A549 (cell line): ENCODE results near the gene MAPK12. TPM values are rescaled to one million over a fixed set of nuclear protein-coding genes. Genes with fewer than 3 reads are reported as not detected.

Experiments
- ATAC-seq, 2 experiments: fragments of 200-7000 bp in 1 of 2; fragments of >200 bp in 1 of 2; cut with Nextera tagmentation in 1 of 2; cut with Tn5 transposase in 1 of 2; 3 replicates each; pipeline versions ENCODE4 v1.8.0 to v1.9.1; 2018 to 2020; ENCODE audit warnings: mild to moderate bottlenecking in 1 of 2, moderate library complexity in 1 of 2
- CTCF ChIA-PET: fragments of 300-600 bp; sonication (Branson Sonifier 250); formaldehyde crosslinking; extraction: SDS; loops from one replicate; lab custom pipeline; 2021; ENCODE audit warnings: antibody characterized with exemption, inconsistent platforms; lab: Yijun Ruan, JAX
- POLR2A ChIA-PET: fragments of 350-600 bp; formaldehyde crosslinking; extraction: SDS; loops from one replicate; lab custom pipeline; 2021; ENCODE audit warnings: antibody characterized with exemption, inconsistent platforms; lab: Yijun Ruan, JAX
- DNase-seq, 2 experiments: peaks; one replicate each; pipeline versions ENCODE4 v3.0.0 to v3.0.0-alpha.2; 2011 to 2016; ENCODE audit warnings: low read depth in 1 of 2, low spot score in 1 of 2
- FAIRE-seq: peaks from 2 replicates; lab custom pipeline; 2011; peaks lifted over from hg19 to GRCh38; lab: Jason Lieb, UNC
- H3K27ac ChIP-seq, 2 experiments: fragments of >200 bp; sonication (Bioruptor Twin); formaldehyde crosslinking; 3 replicates each; pipeline ENCODE4 v1.5.1; 2016 to 2017
- H3K4me1 ChIP-seq: fragments of >200 bp; sonication (Bioruptor Twin); formaldehyde crosslinking; 3 replicates; pipeline ENCODE4 v1.6.1; 2016
- H3K4me2 ChIP-seq: fragments of >200 bp; sonication (Bioruptor Twin); formaldehyde crosslinking; 3 replicates; pipeline ENCODE4 v1.6.1; 2016
- H3K4me3 ChIP-seq: fragments of >200 bp; sonication (Bioruptor Twin); formaldehyde crosslinking; 3 replicates; pipeline ENCODE4 v1.5.1; 2016
- H3K9me3 ChIP-seq: fragments of >200 bp; sonication (Bioruptor Twin); formaldehyde crosslinking; 3 replicates; pipeline ENCODE4 v1.6.1; 2016
- ATOH8 ChIP-seq: fragments of 250-450 bp; sonication (Bioruptor Pico); IDR thresholded peaks from 2 replicates; pipeline ENCODE4 v1.5.0; 2020; ENCODE audit warnings: low read depth, mild to moderate bottlenecking, moderate library complexity
- CHD2 ChIP-seq: fragments of 150-350 bp; IDR thresholded peaks from 2 replicates; pipeline ENCODE4 v1.6.1; 2014; ENCODE audit warnings: low read length; ENCODE audit not compliant: partially characterized antibody
- E2F6 ChIP-seq: IDR thresholded peaks from 2 replicates; pipeline ENCODE4 v1.6.1; 2012; ENCODE audit warnings: low read depth, borderline replicate concordance
- EP300 ChIP-seq, 2 experiments: fragments of >200 bp; sonication (Bioruptor Twin); formaldehyde crosslinking; IDR thresholded peaks; 2 replicates in 1 of 2; 3 replicates in 1 of 2; pipeline ENCODE4 v1.6.1; 2016 to 2017
- ESRRA ChIP-seq: fragments of 150-350 bp; IDR thresholded peaks from 2 replicates; pipeline ENCODE4 v1.6.1; 2014; ENCODE audit warnings: mild to moderate bottlenecking, low read length, borderline replicate concordance
- HES2 ChIP-seq: fragments of >200 bp; sonication (Bioruptor Twin); formaldehyde crosslinking; IDR thresholded peaks from 2 replicates; pipeline ENCODE4 v1.6.1; 2016
- HOXA7 ChIP-seq: fragments of 250-450 bp; sonication (Bioruptor Pico); IDR thresholded peaks from 2 replicates; pipeline ENCODE4 v1.5.0; 2020; ENCODE audit warnings: mild to moderate bottlenecking, moderate library complexity
- HOXB5 ChIP-seq: fragments of 250-450 bp; sonication (Bioruptor Pico); IDR thresholded peaks from 2 replicates; pipeline ENCODE4 v1.5.0; 2020; ENCODE audit warnings: mild to moderate bottlenecking, moderate library complexity
- KDM1A ChIP-seq: fragments of 200-600 bp; sonication (generic); IDR thresholded peaks from 2 replicates; pipeline ENCODE4 v1.6.1; 2016; ENCODE audit warnings: low read depth, mild to moderate bottlenecking
- MAFK ChIP-seq: fragments of 450-650 bp; IDR thresholded peaks from 2 replicates; pipeline ENCODE4 v1.6.1; 2014; ENCODE audit not compliant: partially characterized antibody
- MAX ChIP-seq: IDR thresholded peaks from 2 replicates; pipeline ENCODE4 v1.6.1; 2012
- MAZ ChIP-seq: fragments of 150-350 bp; IDR thresholded peaks from 2 replicates; pipeline ENCODE4 v1.6.1; 2014; ENCODE audit warnings: antibody characterized with exemption, low read depth, low read length, borderline replicate concordance
- MYC ChIP-seq: IDR thresholded peaks from 2 replicates; pipeline ENCODE4 v1.6.1; 2012; ENCODE audit warnings: mild to moderate bottlenecking, inconsistent platforms, low read length, improper control_type of control experiment, borderline replicate concordance
- NFE2L2 ChIP-seq: fragments of 150-350 bp; conservative IDR thresholded peaks from 2 replicates; pipeline ENCODE4 v1.6.1; 2014; ENCODE audit warnings: low read length
- NPAS2 ChIP-seq: fragments of 250-450 bp; sonication (Bioruptor Pico); IDR thresholded peaks from 2 replicates; pipeline ENCODE4 v1.8.0; 2022; ENCODE audit warnings: mild to moderate bottlenecking, moderate library complexity, borderline replicate concordance
- NR3C1 ChIP-seq: fragments of >200 bp; sonication (Bioruptor Twin); formaldehyde crosslinking; IDR thresholded peaks from 3 replicates; pipeline ENCODE4 v1.6.1; 2017
- POLR2A ChIP-seq: IDR thresholded peaks from 2 replicates; pipeline ENCODE4 v1.6.1; 2012; ENCODE audit warnings: mild to moderate bottlenecking, low read length
- POLR2AphosphoS2 ChIP-seq: conservative IDR thresholded peaks from 2 replicates; pipeline ENCODE4 v1.6.1; 2012; ENCODE audit warnings: low read length, improper control_type of control experiment, inconsistent platforms
- RAD21 ChIP-seq, 2 experiments: fragments of >200 bp in 1 of 2; sonication (Bioruptor Twin) in 1 of 2; formaldehyde crosslinking in 1 of 2; IDR thresholded peaks in 1 of 2; conservative IDR thresholded peaks in 1 of 2; 2 replicates in 1 of 2; 3 replicates in 1 of 2; pipeline ENCODE4 v1.6.1; 2012 to 2018; ENCODE audit warnings: inconsistent platforms in 1 of 2
- RARB ChIP-seq: fragments of 250-450 bp; sonication (Bioruptor Pico); IDR thresholded peaks from 2 replicates; pipeline ENCODE4 v1.8.0; 2021; ENCODE audit warnings: mild to moderate bottlenecking, moderate library complexity
- SMC3 ChIP-seq: fragments of >200 bp; sonication (Bioruptor Twin); formaldehyde crosslinking; IDR thresholded peaks from 3 replicates; pipeline ENCODE4 v1.6.1; 2018; ENCODE audit warnings: inconsistent platforms
- TP53 ChIP-seq: fragments of 250-450 bp; sonication (Bioruptor Pico); IDR thresholded peaks from 2 replicates; pipeline ENCODE4 v1.5.0; 2021; ENCODE audit warnings: mild to moderate bottlenecking, moderate library complexity
- USF2 ChIP-seq: fragments of 450-650 bp; IDR thresholded peaks from 2 replicates; pipeline ENCODE4 v1.6.1; 2014; ENCODE audit warnings: antibody characterized with exemption
- ZFP36 ChIP-seq: fragments of 450-650 bp; IDR thresholded peaks from 2 replicates; pipeline ENCODE4 v1.6.1; 2014; ENCODE audit warnings: borderline replicate concordance; ENCODE audit not compliant: partially characterized antibody
- WGBS: methylation state at CpG from one replicate; pipeline ENCODE4 v1.1.6; 2017; ENCODE audit errors: missing lambda C conversion rate; 5-methylcytosine and 5-hydroxymethylcytosine counted together
- polyA plus RNA-seq, 4 experiments: library from polyadenylated mRNA; depleted of rRNA in 3 of 4; stranded (reverse); fragments of >200 nt; fragmentation: RNase III in 1 of 4; extraction: RNeasy Plus Mini Kit Qiagen cat#74134 plus additional on column Dnase treatment in 1 of 4; gene quantifications; 2 replicates in 3 of 4; 3 replicates in 1 of 4; pipeline ENCODE4 v1.2.3, GENCODE V29; 2011 to 2017
- TF ChIP-seq, protein P1 (sequence below): IDR thresholded peaks from 2 replicates; pipeline ENCODE4 v1.6.1; 2012
- TF ChIP-seq, protein P2 (sequence below): fragments of >200 bp; sonication (Bioruptor Twin); formaldehyde crosslinking; IDR thresholded peaks from 3 replicates; pipeline ENCODE4 v1.5.1; 2016

Gene MAPK12
- polyA plus RNA-seq, 2 of the 4 experiments (the other 2 are of a cell fraction), result 12.5 to 25.8 TPM

DNA sequence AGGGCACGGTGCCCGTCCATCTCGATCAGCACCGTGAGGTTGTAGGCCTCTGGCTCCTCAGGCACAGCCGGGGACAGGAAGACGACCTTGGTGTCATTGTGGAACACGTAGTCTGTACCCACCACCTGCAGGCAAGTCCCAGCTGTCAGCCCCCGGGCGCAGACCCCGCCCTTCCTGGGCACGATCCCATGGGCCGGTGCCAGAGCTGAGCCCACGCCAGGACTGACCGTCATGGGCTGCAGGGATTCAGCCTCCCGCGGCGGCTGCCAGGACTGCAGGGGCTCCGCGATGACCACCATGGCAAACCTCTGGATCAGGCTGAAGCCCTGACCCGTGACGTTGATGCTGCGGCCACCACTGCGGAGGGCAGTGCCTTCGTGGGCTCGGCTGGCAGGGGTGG lies 20.5 kb upstream of the MAPK12 start:
- H3K27ac ChIP-seq, result peak overlapping the region; percentile 73 to 92
- 82% methylated on average over 10 of the region's 25 CpGs for WGBS
- ATAC-seq (no peak), FAIRE-seq (no peak), DNase-seq (no peak)
- ChIA-PET POLR2A (interaction anchor here (0.9 to 1.3 kb wide), 2 partner anchors 11 to 23 kb away, joined by 3 to 7 read pairs; no protein-coding TSS in a partner anchor), CTCF (interaction anchor here (1.0 to 1.3 kb wide), 3 partner anchors 9 to 44 kb away, joined by 3 to 5 read pairs (median 3); partner anchors contain the start of gene PLXNB2)
- peaks cover 17% of the 10 kb centered on the region for H3K4me1 ChIP-seq
- H3K4me2 ChIP-seq, result peak overlapping the region; percentile 65; the same call in 2 of the 3 replicates
- TF ChIP-seq MYC (no peak), USF2 (no peak), NR3C1 (no peak), ATOH8 (CRISPR knock-in tag) (no peak), RAD21 (conservative IDR thresholded peaks at IDR 0.05 in 1 of 2, IDR thresholded peaks at IDR 0.05 in 1 of 2) (no peak), POLR2AphosphoS2 (no peak), RARB (CRISPR knock-in tag) (no peak), MAZ (no peak), E2F6 (no peak)
- TF ChIP-seq, protein P1, sequence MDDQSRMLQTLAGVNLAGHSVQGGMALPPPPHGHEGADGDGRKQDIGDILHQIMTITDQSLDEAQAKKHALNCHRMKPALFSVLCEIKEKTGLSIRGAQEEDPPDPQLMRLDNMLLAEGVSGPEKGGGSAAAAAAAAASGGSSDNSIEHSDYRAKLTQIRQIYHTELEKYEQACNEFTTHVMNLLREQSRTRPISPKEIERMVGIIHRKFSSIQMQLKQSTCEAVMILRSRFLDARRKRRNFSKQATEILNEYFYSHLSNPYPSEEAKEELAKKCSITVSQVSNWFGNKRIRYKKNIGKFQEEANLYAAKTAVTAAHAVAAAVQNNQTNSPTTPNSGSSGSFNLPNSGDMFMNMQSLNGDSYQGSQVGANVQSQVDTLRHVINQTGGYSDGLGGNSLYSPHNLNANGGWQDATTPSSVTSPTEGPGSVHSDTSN, result no peak
- H3K4me3 ChIP-seq, result no peak overlapping the region
- H3K9me3 ChIP-seq, result no peaks in the 10 kb centered on the region

DNA sequence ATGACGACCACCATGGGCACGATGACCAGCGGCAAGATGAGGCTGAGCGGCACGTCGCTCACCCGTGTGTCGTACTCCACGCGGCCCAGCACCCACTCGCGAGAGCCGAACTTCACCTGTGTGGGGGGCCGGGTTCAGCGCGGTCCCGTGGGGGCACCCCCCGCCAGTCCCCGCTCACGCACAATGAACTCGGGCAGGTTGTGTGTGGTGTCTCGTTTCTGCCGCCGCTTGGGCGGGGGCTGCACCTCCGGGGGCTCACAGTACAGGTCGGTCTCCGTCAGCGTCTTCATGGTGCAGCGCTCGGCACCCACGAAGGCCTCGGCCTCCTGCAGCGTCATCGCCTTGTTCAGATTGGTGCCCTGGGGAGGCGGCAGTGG lies 19.9 kb upstream of the MAPK12 start:
- no peaks in the 10 kb centered on the region; the same call in 2 of the 3 replicates for H3K9me3 ChIP-seq
- H3K27ac ChIP-seq, result peak overlapping the region in 1 of 2 experiments; percentile 92; a peak in 2 of 6 replicates
- no peak for ATAC-seq
- POLR2A ChIA-PET, result no interaction called here
- DNase-seq, result no peak
- 100% methylated on average over 3 of the region's 36 CpGs for WGBS
- no peak for TF ChIP-seq ZFP36
- TF ChIP-seq HOXB5, result no peak
- no peak for TF ChIP-seq EP300 (IDR thresholded peaks at IDR 0.05)
- no peak for TF ChIP-seq MYC
- TF ChIP-seq USF2, result no peak
- no peak for TF ChIP-seq ESRRA
- no peak for TF ChIP-seq MAX
- no peak for TF ChIP-seq HOXA7 (CRISPR knock-in tag)
- no peak for TF ChIP-seq POLR2A
- no peak for TF ChIP-seq NPAS2 (CRISPR knock-in tag)
- TF ChIP-seq CHD2, result no peak
- TF ChIP-seq, protein P2, sequence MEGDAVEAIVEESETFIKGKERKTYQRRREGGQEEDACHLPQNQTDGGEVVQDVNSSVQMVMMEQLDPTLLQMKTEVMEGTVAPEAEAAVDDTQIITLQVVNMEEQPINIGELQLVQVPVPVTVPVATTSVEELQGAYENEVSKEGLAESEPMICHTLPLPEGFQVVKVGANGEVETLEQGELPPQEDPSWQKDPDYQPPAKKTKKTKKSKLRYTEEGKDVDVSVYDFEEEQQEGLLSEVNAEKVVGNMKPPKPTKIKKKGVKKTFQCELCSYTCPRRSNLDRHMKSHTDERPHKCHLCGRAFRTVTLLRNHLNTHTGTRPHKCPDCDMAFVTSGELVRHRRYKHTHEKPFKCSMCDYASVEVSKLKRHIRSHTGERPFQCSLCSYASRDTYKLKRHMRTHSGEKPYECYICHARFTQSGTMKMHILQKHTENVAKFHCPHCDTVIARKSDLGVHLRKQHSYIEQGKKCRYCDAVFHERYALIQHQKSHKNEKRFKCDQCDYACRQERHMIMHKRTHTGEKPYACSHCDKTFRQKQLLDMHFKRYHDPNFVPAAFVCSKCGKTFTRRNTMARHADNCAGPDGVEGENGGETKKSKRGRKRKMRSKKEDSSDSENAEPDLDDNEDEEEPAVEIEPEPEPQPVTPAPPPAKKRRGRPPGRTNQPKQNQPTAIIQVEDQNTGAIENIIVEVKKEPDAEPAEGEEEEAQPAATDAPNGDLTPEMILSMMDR, result no peak
- no peak for TF ChIP-seq TP53 (CRISPR knock-in tag)
- TF ChIP-seq SMC3, result no peak
- TF ChIP-seq RARB (CRISPR knock-in tag), result no peak
- no peak for TF ChIP-seq MAFK
- no peak for TF ChIP-seq KDM1A
- no peak for TF ChIP-seq NFE2L2
- TF ChIP-seq RAD21 (conservative IDR thresholded peaks at IDR 0.05 in 1 of 2, IDR thresholded peaks at IDR 0.05 in 1 of 2), result no peak
- no peak for TF ChIP-seq HES2
- H3K4me3 ChIP-seq, result no peak overlapping the region
- CTCF ChIA-PET, result no interaction called here
- H3K4me2 ChIP-seq, result no peak overlapping the region
- no peak for FAIRE-seq
- H3K4me1 ChIP-seq, result peaks cover 17% of the 10 kb centered on the region
